Endothelial cell of umbilical vein (primary cell): Measurements from ENCODE around the gene ANKRD12.

ENCODE experiments used
- CTCF ChIP-seq, 2 donors: IDR thresholded peaks; 1 replicate in 1 of 2; 2 replicates in 1 of 2; pipeline ENCODE4 v1.5.1; 2011; ENCODE audit warnings: low read length in 2 of 2, mild to moderate bottlenecking in 2 of 2, moderate library complexity in 2 of 2, control low read depth in 1 of 2, inconsistent platforms in 1 of 2, low read depth in 1 of 2; ENCODE audit not compliant: insufficient read depth in 1 of 2; ENCODE audit errors: extremely low read depth in 1 of 2
- EZH2 ChIP-seq: IDR thresholded peaks from 2 replicates; pipeline ENCODE4 v1.6.1; 2012; ENCODE audit warnings: borderline replicate concordance, low read depth, mild to moderate bottlenecking, moderate library complexity, low read length, inconsistent platforms; ENCODE audit not compliant: severe bottlenecking
- FOS ChIP-seq: IDR thresholded peaks from 2 replicates; pipeline ENCODE4 v1.6.1; 2011; ENCODE audit warnings: mild to moderate bottlenecking, low read length, moderate library complexity, borderline replicate concordance; ENCODE audit not compliant: insufficient read depth
- GATA2 ChIP-seq: IDR thresholded peaks from 2 replicates; pipeline ENCODE4 v1.7.0; 2011; ENCODE audit warnings: low read depth, mild to moderate bottlenecking, moderate library complexity, mixed read lengths, low read length; ENCODE audit not compliant: insufficient read length, insufficient read depth
- MYC ChIP-seq: IDR thresholded peaks from one replicate; pipeline ENCODE4 v1.6.1; 2011; ENCODE audit warnings: mild to moderate bottlenecking, low read depth, low read length
- POLR2A ChIP-seq: IDR thresholded peaks from 2 replicates; pipeline ENCODE4 v1.6.1; 2012; ENCODE audit warnings: low read depth, mild to moderate bottlenecking, control low read depth, low read length
- POLR2AphosphoS5 ChIP-seq: IDR thresholded peaks from 2 replicates; pipeline ENCODE4 v1.6.1; 2012; ENCODE audit warnings: low read depth, mild to moderate bottlenecking, control low read depth, low read length, moderate library complexity; ENCODE audit not compliant: insufficient read depth

- TF ChIP-seq CTCF (IDR thresholded peaks at IDR 0.05; ENCODE audit: extremely low read depth in 1 of 2, insufficient read depth in 1 of 2, low read depth in 1 of 2, low read length in 2 of 2) = no peak
- no peak for TF ChIP-seq POLR2A
- no peak for TF ChIP-seq POLR2AphosphoS5
- no peak for TF ChIP-seq GATA2
- no peak for TF ChIP-seq FOS
- TF ChIP-seq EZH2 = no peak
- no peak for TF ChIP-seq MYC
These were observed 60.0 kb downstream of the ANKRD12 start for GRCh38 chr18:9196568-9196967.
